B cell (primary cell): ENCODE measurements around the gene DNASE1L3. TPM values are rescaled to one million over a fixed set of nuclear protein-coding genes. Genes with fewer than 3 reads are reported as not detected.

Experiments used
- ATAC-seq: fragments of 200-7000 bp; cut with Tn5 transposase; one replicate; pipeline ENCODE4 v1.10.0; 2021; ENCODE audit warnings: low read depth, mild to moderate bottlenecking, moderate number of reproducible peaks, moderate library complexity
- CTCF ChIA-PET: fragments of 350-600 bp; sonication (Branson Sonifier 250); formaldehyde crosslinking; loops from one replicate; lab custom pipeline; 2021; ENCODE audit warnings: antibody characterized with exemption, inconsistent platforms; lab: Charles Lee
- POLR2A ChIA-PET: fragments of 350-600 bp; sonication (Branson Sonifier 250); formaldehyde crosslinking; loops from one replicate; lab custom pipeline; 2021; ENCODE audit warnings: antibody characterized with exemption; lab: Charles Lee
- DNase-seq: peaks from one replicate; pipeline ENCODE4 v3.0.0; 2013
- H2AFZ ChIP-seq: 2 replicates; pipeline ENCODE4 v1.6.1; 2012; ENCODE audit warnings: mild to moderate bottlenecking, low read depth, low read length; ENCODE audit not compliant: insufficient read depth, poor library complexity, severe bottlenecking
- H3K27ac ChIP-seq, 2 donors: 1 replicate in 1 of 2; 2 replicates in 1 of 2; pipeline ENCODE4 v1.5.1; 2012 to 2013; ENCODE audit warnings: low read length in 2 of 2, mild to moderate bottlenecking in 2 of 2, moderate library complexity in 1 of 2
- H3K27me3 ChIP-seq, 4 experiments: fragments of 200-600 bp in 1 of 4; sonication (generic) in 1 of 4; replicated peaks in 1 of 4; 1 replicate in 2 of 4; 2 replicates in 2 of 4; pipeline versions ENCODE4 v1.6.1 to v1.7.0; 2013 to 2016; ENCODE audit warnings: low read length in 3 of 4, mild to moderate bottlenecking in 2 of 4, mixed read lengths in 1 of 4, moderate library complexity in 1 of 4; ENCODE audit not compliant: insufficient read depth in 4 of 4, control insufficient read depth in 3 of 4; ENCODE audit errors: control extremely low read depth in 1 of 4
- H3K36me3 ChIP-seq, 2 experiments: replicated peaks in 1 of 2; 1 replicate in 1 of 2; 2 replicates in 1 of 2; pipeline versions ENCODE4 v1.6.1 to v1.7.1; 2013; ENCODE audit warnings: low read length in 1 of 2; ENCODE audit not compliant: insufficient read depth in 2 of 2, control insufficient read depth in 1 of 2; ENCODE audit errors: control extremely low read depth in 1 of 2, extremely low read depth in 1 of 2
- H3K4me1 ChIP-seq, 2 donors: fragments of 200-600 bp in 1 of 2; sonication (generic) in 1 of 2; 1 replicate in 1 of 2; 2 replicates in 1 of 2; pipeline versions ENCODE4 v1.5.1 to v1.6.1; 2013 to 2017; ENCODE audit warnings: low read length in 2 of 2; ENCODE audit not compliant: control insufficient read depth in 2 of 2, insufficient read depth in 2 of 2
- H3K4me2 ChIP-seq: replicated peaks from 2 replicates; pipeline ENCODE3; 2012; ENCODE audit warnings: mild to moderate bottlenecking, low read depth, low read length; ENCODE audit not compliant: poor library complexity, severe bottlenecking
- H3K4me3 ChIP-seq, 5 experiments: fragments of 200-600 bp in 1 of 5; sonication (generic) in 1 of 5; 1 replicate in 3 of 5; 2 replicates in 2 of 5; pipeline versions ENCODE4 v1.5.1 to v1.7.0; 2011 to 2016; ENCODE audit warnings: low read length in 4 of 5, mild to moderate bottlenecking in 4 of 5, low read depth in 2 of 5, control low read depth in 1 of 5, moderate library complexity in 1 of 5; ENCODE audit not compliant: insufficient read depth in 1 of 5; ENCODE audit errors: control extremely low read depth in 1 of 5, extremely low read depth in 1 of 5
- H3K79me2 ChIP-seq: fragments of 200-600 bp; sonication (generic); one replicate; pipeline ENCODE4 v1.6.0; 2016; ENCODE audit warnings: low read length; ENCODE audit not compliant: control insufficient read depth, insufficient read depth
- H3K9ac ChIP-seq: fragments of 200-600 bp; sonication (generic); 2 replicates; pipeline ENCODE4 v1.6.1; 2017; ENCODE audit warnings: mild to moderate bottlenecking, low read length, moderate library complexity
- H3K9me3 ChIP-seq, 3 donors: one replicate each; pipeline versions ENCODE4 v1.6.1 to v1.7.1; 2013; ENCODE audit warnings: low read length in 2 of 3; ENCODE audit not compliant: control insufficient read depth in 2 of 3, insufficient read depth in 1 of 3; ENCODE audit errors: control extremely low read depth in 1 of 3
- H4K20me1 ChIP-seq: 2 replicates; pipeline ENCODE4 v1.6.0; 2012; ENCODE audit warnings: mild to moderate bottlenecking, low read length; ENCODE audit not compliant: insufficient read depth, control insufficient read depth, poor library complexity, severe bottlenecking
- H3K27ac Mint-ChIP-seq: one replicate; pipeline ENCODE4 v1.8.0; 2021; ENCODE audit warnings: mixed read lengths
- H3K27me3 Mint-ChIP-seq: one replicate; pipeline ENCODE4 v1.8.0; 2021; ENCODE audit warnings: mixed read lengths
- H3K4me1 Mint-ChIP-seq: one replicate; pipeline ENCODE4 v1.8.0; 2021; ENCODE audit warnings: mixed read lengths
- H3K4me3 Mint-ChIP-seq: one replicate; pipeline ENCODE4 v1.8.0; 2021; ENCODE audit warnings: mixed read lengths
- H3K9me3 Mint-ChIP-seq: one replicate; pipeline ENCODE4 v1.8.0; 2022; ENCODE audit warnings: mixed read lengths; ENCODE audit not compliant: insufficient read depth
- EZH2 ChIP-seq: IDR thresholded peaks from 2 replicates; pipeline ENCODE4 v1.6.1; 2012; ENCODE audit warnings: borderline replicate concordance, low read depth, mild to moderate bottlenecking, moderate library complexity, low read length; ENCODE audit not compliant: insufficient read depth, poor library complexity, severe bottlenecking
- WGBS: methylation state at CpG from one replicate; pipeline ENCODE4 v1.1.5; 2013; ENCODE audit warnings: missing lambda C conversion rate; ENCODE audit not compliant: insufficient coverage; 5-methylcytosine and 5-hydroxymethylcytosine counted together
- intact Hi-C: fragments of 100-400 bp; cut with micrococcal nuclease; formaldehyde crosslinking; loops from one replicate; pipeline ENCODE4 v1.10.0; 2022
- polyA plus RNA-seq: library from polyadenylated mRNA; depleted of rRNA; stranded (reverse); fragments of >200 nt; gene quantifications from 2 replicates; pipeline ENCODE4 v1.2.3, GENCODE V29; 2012
- total RNA-seq, 2 donors: library from RNA; stranded (reverse); fragments of 120-200 nt in 1 of 2; gene quantifications; 1 replicate in 1 of 2; 2 replicates in 1 of 2; pipeline versions ENCODE4 v1.2.3 to v1.2.4, GENCODE V29; 2013 to 2022
- TF ChIP-seq, protein P1 (sequence below): fragments of 200-600 bp; IDR thresholded peaks from one replicate; pipeline ENCODE4 v1.8.0; 2022; ENCODE audit warnings: antibody characterized with exemption, mild to moderate bottlenecking

DNASE1L3 gene
- total and polyA plus RNA-seq, 2 donors (not counting 1 experiment from before 2014, with no cell fraction given), result 0.39 to 2.6 TPM

DNA sequence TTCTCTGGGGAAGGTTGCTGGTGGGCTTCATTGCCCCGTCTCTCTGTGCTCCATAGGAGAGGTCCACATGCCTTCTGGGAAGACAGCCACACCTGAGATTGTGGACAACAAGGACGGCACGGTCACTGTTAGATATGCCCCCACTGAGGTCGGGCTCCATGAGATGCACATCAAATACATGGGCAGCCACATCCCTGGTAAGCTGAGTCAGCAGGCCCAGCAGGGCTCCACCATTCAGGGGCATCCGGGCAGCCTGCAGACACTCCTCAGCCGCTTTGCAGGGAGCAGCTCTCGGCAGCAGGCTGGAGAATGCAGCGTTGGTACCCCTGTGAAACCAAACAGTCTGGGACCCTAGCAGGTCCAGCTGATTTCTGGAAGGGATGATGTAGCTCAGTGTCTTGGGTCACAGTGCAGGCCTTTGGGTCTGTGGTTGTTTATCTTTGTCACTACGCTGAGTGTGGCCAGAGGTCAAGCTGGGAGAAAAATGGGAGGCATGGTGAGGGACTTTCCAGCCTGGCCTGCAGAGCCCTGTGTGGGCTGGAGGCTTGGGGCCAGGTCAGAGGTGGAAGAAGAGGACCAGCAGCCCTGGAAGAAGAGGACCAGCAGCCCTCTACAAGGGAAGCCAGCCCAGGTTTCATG, 67.2 kb downstream of the DNASE1L3 start:
- H3K4me1 Mint-ChIP-seq, result peaks cover 2% of the 10 kb centered on the region
- Histone ChIP-seq H4K20me1 (no peaks in the 10 kb centered on the region), H3K4me1 (peaks cover 0 to 3% of the 10 kb centered on the region in 2 donors), H3K36me3 (peaks cover 3 to 37% of the 10 kb centered on the region in 2 experiments), H3K9me3 (no peaks in the 10 kb centered on the region), H2AFZ (no peak overlapping the region), H3K27me3 (no peaks in the 10 kb centered on the region), H3K4me3 (no peak overlapping the region), H3K79me2 (no peaks in the 10 kb centered on the region), H3K9ac (no peak overlapping the region), H3K27ac (no peak overlapping the region), H3K4me2 (no peak overlapping the region)
- DNase-seq (no peak), ATAC-seq (no peak)
- WGBS, result 94% methylated on average over 9 of the region's 9 CpGs
- H3K9me3 Mint-ChIP-seq, result no peaks in the 10 kb centered on the region
- no peaks in the 10 kb centered on the region for H3K27me3 Mint-ChIP-seq
- ChIA-PET POLR2A (no interaction called here), CTCF (no interaction called here)
- TF ChIP-seq EZH2, result no peak
- TF ChIP-seq, protein P1, sequence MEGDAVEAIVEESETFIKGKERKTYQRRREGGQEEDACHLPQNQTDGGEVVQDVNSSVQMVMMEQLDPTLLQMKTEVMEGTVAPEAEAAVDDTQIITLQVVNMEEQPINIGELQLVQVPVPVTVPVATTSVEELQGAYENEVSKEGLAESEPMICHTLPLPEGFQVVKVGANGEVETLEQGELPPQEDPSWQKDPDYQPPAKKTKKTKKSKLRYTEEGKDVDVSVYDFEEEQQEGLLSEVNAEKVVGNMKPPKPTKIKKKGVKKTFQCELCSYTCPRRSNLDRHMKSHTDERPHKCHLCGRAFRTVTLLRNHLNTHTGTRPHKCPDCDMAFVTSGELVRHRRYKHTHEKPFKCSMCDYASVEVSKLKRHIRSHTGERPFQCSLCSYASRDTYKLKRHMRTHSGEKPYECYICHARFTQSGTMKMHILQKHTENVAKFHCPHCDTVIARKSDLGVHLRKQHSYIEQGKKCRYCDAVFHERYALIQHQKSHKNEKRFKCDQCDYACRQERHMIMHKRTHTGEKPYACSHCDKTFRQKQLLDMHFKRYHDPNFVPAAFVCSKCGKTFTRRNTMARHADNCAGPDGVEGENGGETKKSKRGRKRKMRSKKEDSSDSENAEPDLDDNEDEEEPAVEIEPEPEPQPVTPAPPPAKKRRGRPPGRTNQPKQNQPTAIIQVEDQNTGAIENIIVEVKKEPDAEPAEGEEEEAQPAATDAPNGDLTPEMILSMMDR, result no peak
- no peak overlapping the region for H3K4me3 Mint-ChIP-seq
- H3K27ac Mint-ChIP-seq, result no peak overlapping the region
- intact Hi-C loops, result no loop called here

Other genes with a start within 250 kb of the DNASE1L3 start
- gene FLNB, start 202.6 kb downstream of the DNASE1L3 start, total RNA-seq, result 28.2 and 28.3 TPM in 2 replicates
- gene FLNB, start 202.6 kb downstream of the DNASE1L3 start, polyA plus RNA-seq, result 25.5 and 26.1 TPM in 2 replicates
- gene ABHD6, start 26.8 kb upstream of the DNASE1L3 start, total RNA-seq, result 22.2 and 24.2 TPM in 2 replicates
- gene ABHD6, start 26.8 kb upstream of the DNASE1L3 start, polyA plus RNA-seq, result 4.5 and 6.0 TPM in 2 replicates
- 17.9 and 18.3 TPM in 2 replicates for gene RPP14, start 95.3 kb upstream of the DNASE1L3 start, total RNA-seq
- 4.7 and 10.4 TPM in 2 replicates for gene RPP14, start 95.3 kb upstream of the DNASE1L3 start, polyA plus RNA-seq
- 8.8 and 9.3 TPM in 2 replicates for gene HTD2, start 95.5 kb upstream of the DNASE1L3 start, total RNA-seq
- gene HTD2, start 95.5 kb upstream of the DNASE1L3 start, polyA plus RNA-seq, result 4.2 and 6.3 TPM in 2 replicates
- gene PXK, start 121.9 kb upstream of the DNASE1L3 start, total RNA-seq, result 104 and 109 TPM in 2 replicates
- gene PXK, start 121.9 kb upstream of the DNASE1L3 start, polyA plus RNA-seq, result 46.8 and 57.4 TPM in 2 replicates
- 59.0 and 67.2 TPM in 2 replicates for gene PDHB, start 222.9 kb upstream of the DNASE1L3 start, total RNA-seq
- 20.5 and 21.7 TPM in 2 replicates for gene PDHB, start 222.9 kb upstream of the DNASE1L3 start, polyA plus RNA-seq